Ascending aorta (tissue), 2 donors: ENCODE data around the gene HABP4. TPM values are rescaled to one million over a fixed set of nuclear protein-coding genes. Genes with fewer than 3 reads are reported as not detected.

Source experiments
- DNase-seq, 2 donors: peaks; one replicate each; pipeline ENCODE4 v3.0.0-alpha.2; 2019; ENCODE audit warnings: low spot score in 2 of 2
- H3K27ac ChIP-seq, 2 donors: fragments of 200-600 bp; sonication (generic); one replicate each; pipeline ENCODE4 v1.5.1; 2016 to 2017; ENCODE audit warnings: mild to moderate bottlenecking in 1 of 2
- H3K27me3 ChIP-seq: fragments of 200-600 bp; sonication (generic); one replicate; pipeline ENCODE4 v1.5.1; 2017
- H3K36me3 ChIP-seq, 2 donors: fragments of 200-600 bp; sonication (generic); one replicate each; pipeline ENCODE4 v1.5.1; 2016
- H3K4me1 ChIP-seq, 2 donors: fragments of 200-600 bp; sonication (generic); one replicate each; pipeline ENCODE4 v1.5.1; 2016 to 2017; ENCODE audit warnings: mild to moderate bottlenecking in 1 of 2
- H3K4me3 ChIP-seq, 2 donors: fragments of 200-600 bp; sonication (generic); one replicate each; pipeline ENCODE4 v1.5.1; 2016 to 2017; ENCODE audit warnings: mild to moderate bottlenecking in 1 of 2
- H3K9me3 ChIP-seq, 2 donors: fragments of 200-600 bp; sonication (generic); one replicate each; pipeline ENCODE4 v1.5.1; 2016
- intact Hi-C: fragments of 100-400 bp; cut with DNase I; formaldehyde crosslinking; loops from one replicate; pipeline ENCODE4 v1.15.1; 2023
- total RNA-seq: library from RNA; depleted of rRNA; stranded (reverse); fragments of >200 nt; gene quantifications from one replicate; pipeline ENCODE4 v1.1.0, GENCODE V29; 2016
- TF ChIP-seq, protein P1 (sequence below), 3 experiments: fragments of 200-600 bp in 2 of 3; fragments of 450-650 bp in 1 of 3; sonication (generic) in 2 of 3; IDR thresholded peaks; one replicate each; pipeline ENCODE4 v1.5.1; 2016 to 2019; ENCODE audit warnings: antibody characterized with exemption in 3 of 3, mild to moderate bottlenecking in 1 of 3, moderate library complexity in 1 of 3

Gene HABP4
- total RNA-seq, 1 donor from 2014 or later: 26.9 TPM

DNA sequence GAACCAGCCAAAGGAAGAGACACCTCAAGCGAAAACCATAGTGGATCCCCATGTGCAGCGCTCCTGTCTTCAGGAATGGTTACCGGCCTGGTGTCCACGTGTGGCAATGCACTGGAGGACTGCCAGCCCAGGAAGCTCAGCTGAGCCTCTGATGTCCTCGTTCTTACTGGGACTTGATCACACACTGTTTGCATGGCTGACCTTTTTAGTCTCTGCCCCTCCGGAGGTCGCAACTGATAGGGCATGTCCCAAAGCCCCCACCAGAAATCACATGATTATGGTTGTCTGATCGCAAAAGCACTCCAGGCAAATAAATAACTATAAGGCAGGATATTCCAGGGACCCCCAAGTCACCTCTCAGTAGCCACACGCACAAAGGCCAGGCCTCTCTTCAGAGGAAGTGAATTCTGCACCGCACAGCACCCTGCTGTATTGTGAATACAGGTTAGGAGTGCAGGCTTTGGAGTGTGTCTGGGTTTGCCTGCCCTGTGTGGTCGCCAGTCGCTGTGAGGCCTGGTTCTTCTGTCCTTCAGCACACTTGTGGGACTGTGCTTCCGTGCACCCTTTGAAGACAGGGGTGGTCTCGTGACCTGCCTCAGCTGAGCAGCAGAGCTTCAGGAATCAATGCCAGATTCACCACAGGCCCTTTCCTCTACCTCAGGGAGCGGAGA lies 13.4 kb upstream of the HABP4 start:
- no peaks in the 10 kb centered on the region for H3K9me3 ChIP-seq
- intact Hi-C loops: no loop called here
- no peak overlapping the region for H3K27ac ChIP-seq
- H3K4me3 ChIP-seq: no peak overlapping the region
- TF ChIP-seq, protein P1, sequence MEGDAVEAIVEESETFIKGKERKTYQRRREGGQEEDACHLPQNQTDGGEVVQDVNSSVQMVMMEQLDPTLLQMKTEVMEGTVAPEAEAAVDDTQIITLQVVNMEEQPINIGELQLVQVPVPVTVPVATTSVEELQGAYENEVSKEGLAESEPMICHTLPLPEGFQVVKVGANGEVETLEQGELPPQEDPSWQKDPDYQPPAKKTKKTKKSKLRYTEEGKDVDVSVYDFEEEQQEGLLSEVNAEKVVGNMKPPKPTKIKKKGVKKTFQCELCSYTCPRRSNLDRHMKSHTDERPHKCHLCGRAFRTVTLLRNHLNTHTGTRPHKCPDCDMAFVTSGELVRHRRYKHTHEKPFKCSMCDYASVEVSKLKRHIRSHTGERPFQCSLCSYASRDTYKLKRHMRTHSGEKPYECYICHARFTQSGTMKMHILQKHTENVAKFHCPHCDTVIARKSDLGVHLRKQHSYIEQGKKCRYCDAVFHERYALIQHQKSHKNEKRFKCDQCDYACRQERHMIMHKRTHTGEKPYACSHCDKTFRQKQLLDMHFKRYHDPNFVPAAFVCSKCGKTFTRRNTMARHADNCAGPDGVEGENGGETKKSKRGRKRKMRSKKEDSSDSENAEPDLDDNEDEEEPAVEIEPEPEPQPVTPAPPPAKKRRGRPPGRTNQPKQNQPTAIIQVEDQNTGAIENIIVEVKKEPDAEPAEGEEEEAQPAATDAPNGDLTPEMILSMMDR (IDR thresholded peaks at IDR 0.05): no peak
- no peak for DNase-seq
- H3K4me1 ChIP-seq: no peaks in the 10 kb centered on the region
- no peaks in the 10 kb centered on the region for H3K27me3 ChIP-seq
- no peaks in the 10 kb centered on the region for H3K36me3 ChIP-seq

DNA sequence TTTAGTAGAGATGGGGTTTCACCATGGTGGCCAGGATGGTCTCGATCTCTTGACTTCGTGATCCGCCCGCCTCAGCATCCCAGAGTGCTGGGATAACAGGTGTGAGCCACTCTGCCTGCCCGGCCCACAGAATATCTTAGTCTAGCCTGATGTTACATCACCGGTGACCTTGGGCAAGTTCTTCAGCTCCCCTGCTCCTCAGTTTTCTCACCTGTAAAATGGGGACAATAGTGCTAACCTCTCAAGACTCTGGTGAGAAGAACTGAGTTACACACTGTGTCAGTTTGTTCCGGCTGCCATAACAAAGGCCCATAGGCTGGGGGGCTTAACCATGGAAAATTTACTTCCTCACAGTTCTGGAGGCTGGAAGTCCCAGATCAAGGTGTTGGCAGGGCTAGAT lies 12.5 kb upstream of the HABP4 start:
- TF ChIP-seq, protein P1 (IDR thresholded peaks at IDR 0.05): no peak
- Histone ChIP-seq H3K36me3 (no peaks in the 10 kb centered on the region), H3K27me3 (no peaks in the 10 kb centered on the region), H3K27ac (no peak overlapping the region), H3K9me3 (no peaks in the 10 kb centered on the region), H3K4me3 (no peak overlapping the region), H3K4me1 (no peaks in the 10 kb centered on the region)
- intact Hi-C loops: no loop called here
- DNase-seq: no peak

DNA sequence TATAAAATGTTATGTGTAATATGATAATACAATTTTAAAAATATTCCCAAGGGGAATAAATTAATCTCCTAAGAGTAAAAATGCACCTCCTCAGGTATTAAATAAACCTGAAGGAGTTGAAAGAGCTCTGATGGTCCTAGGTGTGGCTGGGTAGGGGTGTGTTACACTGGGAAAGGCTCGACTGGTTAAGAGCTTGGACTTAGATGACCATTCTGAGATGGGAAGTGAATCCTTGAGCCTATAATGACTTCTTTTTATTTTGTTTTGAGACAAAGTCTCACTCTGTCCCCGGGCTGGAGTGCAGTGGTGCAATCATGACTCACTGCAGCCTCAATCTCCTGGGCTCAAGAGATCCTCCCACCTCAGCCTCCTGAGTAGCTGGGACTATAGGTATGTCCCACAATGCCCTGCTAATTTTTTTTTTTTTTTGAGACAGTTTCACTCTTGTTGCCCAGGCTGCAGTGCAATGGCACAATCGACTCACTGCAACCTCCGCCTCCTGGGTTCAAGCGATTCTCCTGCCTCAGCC lies 9.2 kb upstream of the HABP4 start:
- H3K4me3 ChIP-seq: no peak overlapping the region
- no peaks in the 10 kb centered on the region for H3K4me1 ChIP-seq
- DNase-seq: no peak
- no peaks in the 10 kb centered on the region for H3K36me3 ChIP-seq
- TF ChIP-seq, protein P1 (IDR thresholded peaks at IDR 0.05): no peak
- intact Hi-C loops: no loop called here
- no peaks in the 10 kb centered on the region for H3K27me3 ChIP-seq
- no peak overlapping the region for H3K27ac ChIP-seq
- H3K9me3 ChIP-seq: no peaks in the 10 kb centered on the region

DNA sequence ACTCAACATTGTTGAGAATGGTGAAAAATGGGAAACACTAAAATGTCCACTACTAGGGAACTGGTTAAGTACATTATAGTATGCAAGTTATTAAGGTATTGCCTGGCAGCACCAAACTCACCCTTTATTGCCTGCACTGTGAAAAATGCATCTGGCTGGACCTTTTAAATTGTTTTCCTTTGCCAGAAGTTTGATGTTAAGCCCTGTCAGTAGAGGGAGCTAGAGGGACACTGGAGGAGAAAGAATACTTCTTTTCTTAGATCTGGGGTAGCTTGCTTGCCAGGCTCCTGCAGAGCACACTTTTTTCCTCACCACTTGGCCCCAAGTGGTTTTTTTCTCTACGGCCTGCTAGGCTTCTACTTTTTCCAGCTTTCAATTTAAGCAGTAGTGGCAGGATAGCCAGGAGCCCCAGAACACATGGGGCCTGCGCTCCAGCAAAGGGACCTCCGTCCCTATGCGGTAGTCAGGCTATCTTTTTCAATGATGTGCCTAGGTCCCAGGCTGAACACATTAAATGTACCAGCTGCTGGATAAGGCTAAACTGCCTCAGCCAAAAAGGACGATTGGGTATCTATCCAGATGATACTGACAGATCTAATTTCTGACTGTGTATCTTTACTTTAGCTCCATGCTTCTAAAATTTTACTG lies 8.0 kb upstream of the HABP4 start:
- TF ChIP-seq, protein P1 (IDR thresholded peaks at IDR 0.05): peak in 1 of 3 experiments; percentile 24
- Histone ChIP-seq H3K27ac (no peak overlapping the region), H3K9me3 (no peaks in the 10 kb centered on the region), H3K4me1 (no peaks in the 10 kb centered on the region), H3K27me3 (no peaks in the 10 kb centered on the region), H3K36me3 (no peaks in the 10 kb centered on the region), H3K4me3 (no peak overlapping the region)
- DNase-seq: no peak
- intact Hi-C loops: no loop called here

DNA sequence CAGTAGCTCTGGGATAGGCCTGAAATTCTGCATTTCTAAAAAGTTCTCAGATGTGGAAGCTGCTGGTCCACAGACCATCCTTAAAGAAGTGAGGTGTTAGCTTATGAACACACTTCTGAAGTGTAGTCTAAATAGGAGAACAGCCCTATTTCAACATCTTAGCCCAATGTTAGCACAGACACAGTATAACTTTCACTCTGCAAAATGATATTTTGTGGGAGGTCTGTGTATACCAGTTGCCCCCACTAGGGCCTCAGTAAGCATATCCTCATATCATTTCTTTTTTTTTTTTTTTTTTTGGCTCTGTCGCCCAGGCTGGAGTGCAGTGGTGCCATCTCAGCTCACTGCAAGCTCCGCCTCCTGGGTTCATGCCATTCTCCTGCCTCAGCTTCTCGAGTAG lies 7.5 kb upstream of the HABP4 start:
- Histone ChIP-seq H3K27me3 (no peaks in the 10 kb centered on the region), H3K4me1 (no peaks in the 10 kb centered on the region), H3K27ac (no peak overlapping the region), H3K4me3 (no peak overlapping the region), H3K9me3 (no peaks in the 10 kb centered on the region), H3K36me3 (no peaks in the 10 kb centered on the region)
- intact Hi-C loops: no loop called here
- TF ChIP-seq, protein P1 (IDR thresholded peaks at IDR 0.05): no peak
- DNase-seq: no peak
